NCI-H2029 treated with DMSO at 0.1 percent for 48 hours (cell line): Measurements from ENCODE around the gene CCDC174.
"Not testable (repeated sequence)": the region's sequence is repeated elsewhere in the genome, so short reads cannot be mapped to it uniquely, and the experiment has no call there.

Source experiments
- DNase-seq: peaks from one replicate; lab custom pipeline; 2025; lab: John Stamatoyannopoulos, UW

The CCDC174 gene

DNA sequence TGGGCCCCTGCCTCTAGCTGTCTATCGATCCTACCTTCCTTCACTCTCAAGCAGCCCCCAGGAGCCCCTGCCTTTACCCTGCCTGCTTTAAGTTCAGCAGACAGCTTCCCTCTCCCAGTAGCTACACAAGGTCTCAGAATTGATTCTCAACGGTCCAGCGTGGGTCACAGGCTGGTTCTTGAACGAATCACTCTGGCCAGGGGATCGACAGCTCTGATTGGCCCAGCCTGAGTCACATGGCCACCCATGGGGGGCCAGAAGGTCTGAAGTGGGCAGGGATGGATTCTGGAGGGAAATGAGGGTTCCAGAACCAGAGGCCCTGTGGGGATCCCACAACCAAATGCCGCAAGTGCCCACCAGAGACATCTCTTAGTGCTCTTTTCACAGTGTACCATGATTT, 23.7 kb upstream of the CCDC174 start:
- no peak for DNase-seq

DNA sequence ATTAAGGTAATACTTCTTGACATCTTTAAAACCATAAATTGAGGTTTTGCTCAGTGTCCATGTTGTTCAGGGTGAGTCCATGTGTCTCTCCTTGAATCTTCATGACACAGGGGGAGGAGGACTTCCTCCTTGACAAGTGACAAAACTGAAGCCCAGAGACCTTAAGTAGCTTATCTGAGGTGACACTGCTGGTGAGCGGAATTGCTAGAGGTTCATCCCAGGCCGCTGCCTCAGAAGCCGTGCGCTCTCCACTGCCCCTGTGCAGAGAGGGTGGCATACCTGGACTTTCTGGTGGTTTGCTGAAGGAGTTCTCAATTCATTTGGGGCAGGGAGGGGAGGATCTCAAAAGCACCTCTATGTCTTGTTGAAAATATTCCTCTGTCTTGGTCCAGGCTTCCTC, 23.2 kb upstream of the CCDC174 start:
- no peak for DNase-seq

DNA sequence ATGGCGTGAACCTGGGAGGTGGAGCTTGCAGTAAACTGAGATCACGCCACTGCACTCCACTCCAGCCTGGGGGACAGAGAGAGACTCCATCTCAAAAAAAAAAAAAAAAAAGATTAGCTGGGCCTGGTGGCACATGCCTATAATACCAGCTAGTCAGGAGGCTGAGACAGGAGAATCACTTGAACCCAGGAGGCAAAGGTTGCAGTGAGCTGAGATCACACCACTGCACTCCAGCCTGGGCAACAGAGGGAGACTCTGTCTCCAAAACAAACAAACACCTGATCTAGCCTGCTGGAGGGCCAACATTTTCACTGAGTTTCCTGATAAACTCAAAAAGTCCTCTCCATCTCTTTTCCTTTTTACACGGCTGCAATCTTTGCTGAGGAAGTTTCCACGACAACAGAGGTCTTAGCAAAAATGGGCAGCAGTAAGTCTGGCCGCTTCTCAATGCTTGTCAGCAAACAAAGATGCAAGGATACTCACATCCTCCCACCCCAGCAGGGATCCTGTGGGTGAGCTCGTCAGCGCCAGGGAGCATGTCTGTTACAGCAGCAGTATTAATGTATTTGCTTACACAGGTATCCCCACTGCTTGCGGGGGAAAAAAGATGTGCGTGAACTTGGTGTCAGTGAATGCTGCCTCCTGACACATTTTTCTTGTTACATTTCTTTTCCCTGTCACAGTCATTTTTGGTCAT, 21.0 kb upstream of the CCDC174 start:
- no peak for DNase-seq

DNA sequence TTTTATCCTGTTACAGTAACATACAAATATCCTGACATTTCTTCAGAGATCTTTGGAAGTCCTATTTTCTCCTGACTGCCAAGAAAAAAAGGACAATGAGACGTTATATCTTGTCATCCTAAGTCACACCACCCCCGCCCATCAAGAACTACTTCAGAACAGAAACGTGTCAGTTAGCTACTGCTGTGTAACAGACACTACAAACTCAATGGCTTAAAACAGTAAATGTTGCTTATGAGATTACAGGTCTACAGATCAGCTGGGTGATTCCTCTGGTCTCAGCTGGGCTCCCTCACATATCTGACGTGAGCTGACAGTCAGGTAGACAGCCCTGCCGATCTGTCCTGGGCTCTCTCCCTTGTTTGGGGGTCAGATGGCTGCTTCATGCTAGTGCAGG, 20.5 kb upstream of the CCDC174 start:
- no peak for DNase-seq

DNA sequence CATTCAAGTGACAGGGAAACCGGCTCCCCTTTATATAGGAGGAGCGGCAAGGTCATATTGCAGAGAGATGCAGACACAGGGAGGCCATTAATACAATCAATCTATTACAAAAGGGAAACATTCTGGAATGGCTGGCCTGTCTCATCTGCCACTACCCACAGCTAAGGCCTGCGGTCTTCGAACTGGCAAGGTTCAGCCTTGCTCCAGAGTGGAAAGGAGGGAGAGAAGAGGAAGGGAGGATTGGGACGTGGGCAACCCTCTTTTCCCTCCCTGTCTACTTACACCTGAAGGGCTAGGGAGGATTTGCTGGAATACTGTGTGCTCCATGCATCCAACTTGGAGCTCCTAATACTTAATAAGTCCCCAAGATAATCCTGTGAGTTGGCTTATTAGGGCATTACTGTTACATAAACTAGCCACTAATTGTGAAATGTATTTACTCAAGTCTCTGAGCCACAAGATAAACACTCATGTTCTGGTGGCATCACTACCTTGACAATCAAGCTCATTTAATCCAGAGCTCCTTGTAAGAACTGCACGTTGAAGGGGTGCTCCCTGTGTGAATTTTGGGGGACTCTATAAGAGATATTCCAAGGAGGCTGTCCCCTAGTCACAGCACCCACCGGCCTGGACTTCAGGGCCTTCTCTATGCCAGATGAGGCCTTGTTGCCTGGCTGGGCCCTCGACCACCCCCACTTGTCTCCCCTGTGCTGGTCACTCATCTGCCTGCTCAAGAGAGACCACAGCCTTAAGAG, 19.7 kb upstream of the CCDC174 start:
- DNase-seq = no peak

DNA sequence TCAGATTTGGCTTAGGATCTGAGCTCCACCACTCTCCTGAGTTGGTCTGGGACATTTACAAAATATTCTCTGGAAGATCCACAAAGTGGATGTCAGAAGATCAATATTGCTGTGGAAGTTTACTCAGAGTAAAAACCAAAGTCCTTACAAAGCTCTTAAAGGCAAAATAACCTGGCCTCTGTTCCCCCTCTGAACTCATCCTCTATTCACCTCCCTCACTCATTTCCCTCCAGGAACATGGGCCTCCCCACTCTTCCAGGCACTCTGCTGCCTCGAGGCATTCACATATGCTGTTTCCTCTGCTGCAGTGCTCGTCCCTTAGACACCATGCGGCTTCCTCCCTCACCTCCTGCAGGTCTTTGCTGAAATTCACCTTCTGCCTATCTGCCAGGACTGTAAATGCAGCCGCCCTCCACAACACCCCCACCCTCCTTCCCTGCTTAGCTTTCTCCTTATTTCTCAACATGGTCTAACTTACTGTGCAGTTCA, 19.1 kb upstream of the CCDC174 start:
- DNase-seq = no peak

DNA sequence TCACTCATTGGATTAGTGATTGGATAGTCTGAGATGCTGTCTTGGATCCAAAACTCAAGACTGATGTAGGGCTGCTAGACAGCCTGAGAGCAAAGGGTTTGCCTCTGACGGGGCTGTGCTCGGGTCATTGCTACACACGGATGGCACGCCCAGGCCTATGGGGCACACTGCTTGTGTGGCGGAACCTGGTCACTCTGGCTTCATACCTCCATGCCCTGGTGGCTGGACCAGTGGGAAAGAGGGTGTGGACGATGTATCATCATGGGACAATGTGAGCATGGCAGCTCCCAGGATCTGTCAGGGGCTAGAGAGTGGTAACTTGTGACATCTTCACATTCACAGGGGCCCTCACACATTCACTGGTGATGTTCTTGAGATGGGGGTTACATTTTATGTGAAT, 18.1 kb upstream of the CCDC174 start:
- DNase-seq = no peak

DNA sequence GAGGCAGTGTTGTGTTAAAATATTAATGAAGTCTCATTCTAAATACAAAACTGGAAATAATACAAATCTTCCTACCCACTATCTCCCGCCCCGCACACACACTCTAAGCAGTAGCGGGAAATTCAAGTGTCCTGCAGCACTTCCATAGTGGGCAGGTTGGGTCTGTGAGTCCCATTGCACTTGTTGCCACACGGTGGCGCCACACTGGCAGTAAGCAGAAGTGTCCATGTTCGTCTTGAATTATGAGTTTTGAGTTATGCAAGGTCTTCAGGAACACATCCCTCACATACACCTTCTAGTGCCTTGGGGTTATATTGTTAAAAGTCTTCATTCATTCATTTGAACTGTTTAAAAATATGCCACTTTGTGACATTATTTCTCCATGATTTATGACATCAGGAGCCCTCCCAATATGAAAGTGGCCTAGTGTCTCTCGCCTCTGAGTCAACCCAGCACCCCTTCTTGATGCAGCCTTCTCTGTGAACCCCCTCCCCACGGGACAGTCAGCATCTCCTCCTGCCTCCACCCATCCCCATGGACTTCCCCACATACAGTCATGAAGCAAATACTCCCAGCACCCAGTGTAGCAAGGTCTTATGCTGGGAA, 17.6 kb upstream of the CCDC174 start:
- no peak for DNase-seq

DNA sequence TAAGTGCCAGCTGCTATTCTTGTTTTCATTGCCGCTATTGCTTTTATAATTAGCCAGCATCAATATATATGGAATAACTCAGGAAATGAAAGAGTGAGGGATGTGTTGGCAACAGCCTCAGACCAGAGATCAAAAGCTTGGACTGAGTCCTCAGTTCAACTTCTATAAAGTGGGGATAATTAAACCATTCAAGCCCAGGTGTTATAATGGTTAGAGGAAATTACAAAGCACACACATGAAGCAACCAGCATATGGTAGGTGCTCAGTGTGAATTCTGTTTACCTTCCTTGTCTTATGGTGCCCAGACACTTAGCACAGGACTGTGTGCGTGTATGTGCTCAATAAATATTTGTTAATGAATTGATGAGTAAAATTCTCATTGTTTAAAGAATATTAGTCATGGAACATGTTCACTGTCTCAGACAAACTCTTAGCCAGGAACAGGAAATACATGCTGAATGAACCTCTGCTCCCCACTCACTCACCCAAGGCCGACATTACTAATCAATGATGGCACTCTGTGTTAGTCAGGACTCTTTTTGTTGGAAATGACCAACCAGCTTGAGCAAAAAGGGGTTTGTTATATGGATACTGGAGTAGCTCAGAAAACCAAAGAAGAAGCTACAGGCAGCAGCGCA, 16.7 kb upstream of the CCDC174 start:
- no peak for DNase-seq

DNA sequence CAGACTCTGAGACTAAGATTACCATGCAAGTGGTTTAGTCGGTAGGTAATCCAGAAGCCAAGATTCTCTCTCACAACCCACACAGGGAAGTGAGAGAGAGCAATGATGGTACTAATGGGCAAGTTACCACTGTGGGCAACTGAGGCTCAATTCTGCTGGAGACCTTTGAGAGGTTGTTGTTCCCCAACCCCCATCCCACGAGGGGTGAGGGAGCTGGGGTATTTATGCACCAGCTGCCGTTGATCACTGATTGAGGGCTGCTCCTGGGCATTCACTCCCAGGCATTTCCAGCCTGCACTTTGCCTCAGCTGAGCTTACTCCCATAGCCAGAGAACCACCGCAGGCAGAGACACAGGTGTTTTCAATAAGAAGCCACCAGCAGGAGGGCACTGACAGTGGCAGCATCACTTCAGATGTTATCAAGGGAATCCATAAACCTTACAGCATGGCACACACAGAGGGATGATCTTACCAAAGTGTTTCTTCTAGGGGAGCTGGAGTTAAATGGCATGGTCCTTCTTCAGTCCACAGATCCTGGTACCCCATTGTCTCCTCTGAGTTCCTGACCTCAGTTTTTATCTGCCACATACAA, 15.0 kb upstream of the CCDC174 start:
- DNase-seq = no peak

DNA sequence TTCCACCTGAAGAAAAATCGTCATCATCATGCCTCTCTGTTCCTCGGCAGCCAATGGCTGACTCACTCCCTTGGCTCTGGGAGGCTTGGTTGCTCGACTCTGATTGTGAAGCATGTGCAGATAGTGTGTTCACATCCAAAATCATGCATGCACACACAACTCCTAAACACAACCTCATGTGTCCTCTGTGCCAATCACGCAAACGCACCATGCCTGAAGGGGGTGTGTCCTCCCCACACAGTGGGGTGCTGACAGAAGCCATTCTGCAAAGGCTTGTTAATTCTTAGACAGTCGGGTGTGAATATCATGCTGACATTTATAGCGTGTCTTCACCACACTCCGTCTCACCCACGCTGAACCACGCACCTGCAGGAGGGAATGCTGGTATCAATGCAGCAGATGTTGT, 11.4 kb upstream of the CCDC174 start:
- no peak for DNase-seq

DNA sequence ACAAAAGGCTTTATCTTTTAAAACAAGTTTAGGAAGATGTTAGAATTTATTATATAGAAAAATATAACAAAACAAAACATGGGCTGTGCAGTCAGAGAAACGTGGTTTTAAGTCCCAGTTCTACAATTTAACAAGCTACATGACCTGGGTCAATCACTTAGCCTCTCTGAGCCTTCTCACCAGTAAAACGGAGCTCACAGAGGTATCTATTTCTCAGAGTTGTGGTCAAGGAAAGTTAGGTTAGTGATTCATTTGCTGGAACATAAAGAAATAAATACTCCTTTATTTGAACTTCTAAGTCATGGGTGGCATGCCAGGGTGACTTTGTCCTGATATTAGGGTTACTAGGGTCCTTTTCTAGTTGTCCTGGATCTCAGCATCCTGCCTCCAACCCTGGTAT, 10.8 kb upstream of the CCDC174 start:
- DNase-seq = no peak

DNA sequence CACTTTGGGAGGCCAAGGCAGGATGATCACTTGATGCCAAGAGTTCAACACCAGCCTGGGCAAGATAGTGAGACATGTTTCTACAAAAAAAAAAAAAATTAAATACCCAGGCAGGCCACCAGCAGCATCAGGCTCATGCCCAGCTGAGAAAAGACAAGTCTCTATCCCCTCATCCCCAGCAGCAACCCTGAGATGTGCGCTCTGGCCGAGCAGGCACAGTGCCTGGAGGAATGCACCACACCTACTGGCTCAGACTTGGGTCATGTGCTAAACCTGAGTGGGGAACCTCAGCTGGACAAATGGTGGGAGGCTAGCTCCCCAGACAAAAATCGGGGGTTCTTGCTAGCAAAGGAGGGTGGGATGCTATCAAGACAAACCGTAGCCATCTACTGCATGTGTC, 10.2 kb upstream of the CCDC174 start:
- DNase-seq = no peak

DNA sequence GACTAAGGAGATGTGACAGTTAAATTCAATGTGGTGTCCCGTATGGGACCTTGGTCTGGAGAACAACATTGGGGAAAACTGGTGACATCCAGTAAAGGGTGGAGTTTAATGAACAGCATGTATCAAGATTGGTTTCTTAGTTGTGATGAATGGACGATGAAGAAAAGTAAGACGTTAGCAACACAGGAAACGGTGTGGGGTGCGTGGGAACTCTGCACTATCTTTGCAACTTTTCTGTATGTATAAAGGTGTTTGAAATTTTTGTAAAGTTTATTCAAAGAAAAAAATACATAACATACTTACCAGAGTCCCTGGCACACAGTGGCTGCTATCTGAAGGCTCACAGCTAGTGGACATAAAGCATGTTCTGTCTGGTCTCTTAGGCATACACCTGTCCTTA, 6.1 kb upstream of the CCDC174 start:
- DNase-seq = no peak

DNA sequence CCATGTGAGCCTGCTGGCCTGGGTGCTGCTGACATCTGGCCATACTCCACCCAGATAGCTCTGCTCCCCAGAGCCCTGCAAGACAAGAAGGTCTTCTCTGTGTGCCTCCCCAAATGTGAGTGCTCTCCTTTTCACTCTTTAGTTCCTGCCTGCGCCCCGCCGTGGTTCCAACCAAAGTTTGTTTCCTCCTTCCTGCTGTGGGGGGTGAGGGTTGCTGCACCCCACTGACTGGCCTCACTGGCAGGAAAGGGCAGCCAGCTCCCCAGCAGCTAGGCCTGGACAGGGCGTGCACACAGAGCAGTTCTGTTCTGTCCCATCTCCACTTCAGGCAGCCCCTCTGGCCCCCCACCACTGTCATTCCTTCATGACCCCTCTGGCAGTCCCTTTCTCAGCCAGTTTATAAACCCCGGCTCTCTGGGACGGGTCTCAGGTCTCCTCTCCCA, 5.4 kb upstream of the CCDC174 start:
- DNase-seq = no peak

DNA sequence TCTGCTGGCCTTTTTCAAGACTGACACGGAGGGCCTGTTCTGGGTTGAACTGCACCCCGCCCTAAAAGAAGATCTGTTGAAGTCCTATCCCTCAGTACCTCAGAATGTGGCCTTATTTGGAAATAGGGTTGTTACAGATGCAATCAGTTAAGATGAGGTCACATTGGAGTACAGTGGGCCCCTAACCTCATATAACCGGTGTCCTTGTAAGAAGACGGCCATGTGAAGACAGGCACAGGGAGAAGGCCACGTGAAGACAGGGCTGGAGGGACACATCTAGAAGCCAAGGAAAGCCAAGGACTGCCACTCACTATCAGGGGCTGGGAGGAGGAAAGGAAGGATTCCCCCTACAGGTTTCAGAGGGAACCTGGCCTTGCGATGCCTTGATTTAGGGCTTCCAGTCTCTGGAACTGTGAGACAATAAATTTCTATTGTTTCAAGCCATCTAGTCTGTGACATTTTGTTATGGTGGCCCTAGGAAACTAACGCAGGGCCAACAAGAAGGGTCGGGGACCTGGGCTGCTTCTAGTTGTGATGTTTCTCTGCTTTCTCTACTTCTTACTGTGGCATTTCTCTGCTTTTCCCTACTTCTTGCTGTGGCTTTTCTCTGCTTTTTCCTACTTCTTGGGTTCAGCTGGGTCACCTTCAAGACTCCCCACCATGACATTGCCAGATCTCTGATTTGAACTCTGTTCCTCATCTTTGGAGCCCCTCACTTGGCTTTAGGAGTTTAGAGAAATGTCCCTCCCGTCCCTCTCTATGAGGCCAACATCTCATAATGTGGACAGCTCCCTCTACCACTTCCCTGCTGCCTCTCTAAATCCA, 4.8 kb upstream of the CCDC174 start:
- DNase-seq = no peak

DNA sequence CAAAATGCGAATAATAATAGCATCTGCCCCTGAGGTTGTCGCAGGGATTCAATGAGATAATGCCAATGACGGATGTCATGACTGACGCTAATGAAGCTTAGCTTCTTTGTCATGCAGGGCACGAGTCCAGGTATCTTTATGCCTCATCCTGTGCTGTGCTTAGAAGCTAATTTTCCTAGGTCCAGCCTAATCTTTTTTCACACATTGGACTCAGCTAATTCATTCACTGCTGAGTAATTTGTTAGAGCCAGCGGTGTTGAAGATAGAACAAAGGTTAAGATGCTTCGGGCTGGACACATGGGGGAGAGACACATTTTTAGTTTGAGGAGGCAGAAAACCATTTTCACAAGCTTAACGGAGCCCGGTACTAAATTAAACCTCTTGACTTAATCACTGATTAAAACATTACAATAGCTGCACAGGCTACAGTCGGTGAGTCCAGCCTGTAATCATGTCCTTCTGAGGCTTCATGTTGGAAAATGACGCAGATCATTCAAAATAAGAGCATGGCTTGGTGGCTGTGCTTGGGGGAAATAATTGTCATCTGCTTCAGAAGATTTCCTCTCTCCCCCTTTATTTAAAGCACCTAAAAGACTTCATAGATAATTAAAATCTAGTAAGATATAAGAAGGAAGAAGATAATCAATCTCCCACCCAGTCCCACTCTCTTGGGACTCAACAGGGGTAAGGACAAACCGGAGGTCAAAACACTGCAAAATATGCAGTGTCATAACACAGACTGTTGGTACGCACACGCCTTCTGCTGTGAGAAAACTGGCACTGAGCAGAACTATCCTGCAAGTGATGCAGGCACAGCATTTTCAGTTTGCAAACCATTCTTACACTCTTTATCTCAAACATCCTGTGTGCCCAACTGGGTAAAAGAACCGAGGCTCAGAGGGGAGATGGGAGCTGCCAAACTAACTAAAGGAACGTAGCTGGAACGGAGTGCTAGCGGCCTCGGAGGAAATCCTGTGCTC, 3.3 kb upstream of the CCDC174 start:
- no peak for DNase-seq

DNA sequence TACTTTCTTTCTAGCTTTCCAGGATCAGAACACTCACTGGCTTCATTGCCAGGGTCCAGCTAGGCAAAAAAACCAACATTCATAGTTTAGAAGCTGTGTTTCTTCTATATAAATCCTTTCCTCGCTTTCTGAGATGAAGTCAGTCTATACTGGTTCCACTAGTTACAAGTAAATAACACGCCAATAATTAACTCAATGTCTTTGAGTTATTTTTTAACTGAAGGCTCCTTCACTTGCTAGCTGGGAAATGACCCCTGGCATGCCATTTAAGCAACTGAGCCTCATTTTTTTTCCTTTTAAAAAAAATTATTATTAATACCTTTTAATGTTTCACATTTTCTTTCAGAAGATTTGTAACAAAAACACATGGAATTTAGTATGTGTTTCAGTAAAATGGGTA, 2.1 kb upstream of the CCDC174 start:
- no peak for DNase-seq

DNA sequence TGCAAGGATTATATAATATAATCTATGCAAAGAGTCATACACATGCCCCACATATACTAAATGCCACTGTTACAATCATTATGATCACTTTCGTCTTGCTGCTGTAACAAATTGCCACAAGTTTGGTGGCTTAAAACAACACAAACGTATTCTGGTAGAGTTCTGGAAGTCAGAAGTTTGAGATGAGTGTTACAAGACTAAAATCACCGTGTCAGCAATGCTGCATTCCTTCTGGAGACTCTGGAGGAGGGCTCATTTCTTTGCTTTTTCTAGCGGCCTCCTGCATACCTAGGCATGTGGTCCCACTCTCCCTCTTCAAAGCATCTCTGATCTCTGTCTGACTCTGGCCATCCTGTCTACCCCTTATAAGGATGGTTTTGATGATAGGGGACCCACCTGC, 1.4 kb upstream of the CCDC174 start:
- DNase-seq = no peak

DNA sequence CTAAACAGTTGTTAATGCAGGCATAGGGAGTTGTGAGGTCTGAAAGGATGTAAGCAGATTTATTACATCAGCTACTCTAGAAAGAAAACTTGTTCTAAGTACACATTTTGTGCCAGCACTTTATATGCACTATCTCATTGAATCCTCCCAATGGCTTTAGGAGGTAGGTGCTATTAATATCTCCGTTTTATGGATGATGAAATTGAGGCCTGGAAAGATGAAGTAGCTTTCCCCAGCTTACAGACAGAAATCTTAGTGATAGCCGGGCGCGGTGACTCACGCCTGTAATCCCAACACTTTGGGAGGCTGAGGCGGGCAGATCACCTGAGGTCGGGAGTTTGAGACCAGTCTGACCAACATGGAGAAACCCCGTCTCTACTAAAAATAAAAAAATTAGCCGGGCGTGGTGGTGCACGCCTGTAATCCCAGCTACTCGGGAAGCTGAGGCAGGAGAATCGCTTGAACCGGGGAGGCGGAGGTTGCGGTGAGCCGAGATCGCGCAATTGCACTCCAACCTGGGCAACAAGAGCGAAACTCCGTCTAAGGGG, 872 bp downstream of the CCDC174 start:
- not testable (repeated sequence) for DNase-seq
